Gastrocnemius medialis (tissue), 4 donors: ENCODE data around the gene TPRG1. TPM values are rescaled to one million over a fixed set of nuclear protein-coding genes. Genes with fewer than 3 reads are reported as not detected.

Experiments
- ATAC-seq, 2 donors: fragments of 150-250 bp; one replicate each; pipeline ENCODE4 v1.9.1; 2016
- DNase-seq, 2 donors: peaks; one replicate each; pipeline ENCODE4 v3.0.0-alpha.2; 2019
- H3K27ac ChIP-seq, 4 donors: fragments of 200-600 bp; sonication (generic); 1 replicate in 1 of 4; 2 replicates in 3 of 4; pipeline ENCODE4 v1.5.1; 2016 to 2018; ENCODE audit warnings: mild to moderate bottlenecking in 2 of 4, moderate library complexity in 1 of 4
- H3K27me3 ChIP-seq, 3 donors: fragments of 200-600 bp; sonication (generic) in 2 of 3; 1 replicate in 1 of 3; 2 replicates in 2 of 3; pipeline versions ENCODE4 v1.5.1 to v1.6.0; 2016 to 2019; ENCODE audit warnings: mild to moderate bottlenecking in 1 of 3, moderate library complexity in 1 of 3
- H3K36me3 ChIP-seq, 2 donors: fragments of 200-600 bp; sonication (generic) in 1 of 2; one replicate each; pipeline ENCODE4 v1.5.1; 2017 to 2018
- H3K4me1 ChIP-seq, 2 donors: fragments of 200-600 bp; sonication (generic) in 1 of 2; one replicate each; pipeline ENCODE4 v1.5.1; 2016 to 2017; ENCODE audit warnings: mild to moderate bottlenecking in 2 of 2
- H3K4me3 ChIP-seq, 4 donors: fragments of 200-600 bp; sonication (generic) in 3 of 4; 1 replicate in 1 of 4; 2 replicates in 3 of 4; pipeline ENCODE4 v1.5.1; 2016 to 2019; ENCODE audit warnings: mild to moderate bottlenecking in 2 of 4
- H3K9me3 ChIP-seq, 3 donors: fragments of 200-600 bp; sonication (generic) in 2 of 3; 1 replicate in 1 of 3; 2 replicates in 2 of 3; pipeline ENCODE4 v1.5.1; 2016 to 2019
- POLR2A ChIP-seq, 2 donors: fragments of 450-650 bp; IDR thresholded peaks; one replicate each; pipeline ENCODE4 v1.6.1; 2017; ENCODE audit warnings: antibody characterized with exemption in 2 of 2, mild to moderate bottlenecking in 2 of 2, moderate library complexity in 2 of 2
- in situ Hi-C, 4 donors: fragments of 200-750 bp; cut with MboI; loops; one replicate each; pipeline versions ENCODE4 v1.15.0 to v1.8.0; 2017; ENCODE audit warnings: low sequenced_read_pairs in 4 of 4
- intact Hi-C: fragments of 100-400 bp; cut with DNase I; formaldehyde crosslinking; loops from one replicate; pipeline ENCODE4 v1.15.1; 2023; ENCODE audit warnings: low total_unique reads
- total RNA-seq, 4 donors: library from RNA; depleted of rRNA; stranded (reverse); fragments of >200 nt; gene quantifications; one replicate each; pipeline versions ENCODE4 v1.1.0 to v1.2.3, GENCODE V29; 2016
- TF ChIP-seq, protein P1 (sequence below), 5 experiments: fragments of 450-650 bp in 3 of 5; fragments of 200-600 bp in 2 of 5; sonication (generic) in 2 of 5; IDR thresholded peaks in 4 of 5; conservative IDR thresholded peaks in 1 of 5; 1 replicate in 4 of 5; 2 replicates in 1 of 5; pipeline ENCODE4 v1.5.1; 2016 to 2019; ENCODE audit warnings: antibody characterized with exemption in 5 of 5, mild to moderate bottlenecking in 3 of 5, moderate library complexity in 3 of 5

The TPRG1 gene
- total RNA-seq, 4 donors from 2014 or later: 2.8 to 9.0 (median 3.2) TPM

DNA sequence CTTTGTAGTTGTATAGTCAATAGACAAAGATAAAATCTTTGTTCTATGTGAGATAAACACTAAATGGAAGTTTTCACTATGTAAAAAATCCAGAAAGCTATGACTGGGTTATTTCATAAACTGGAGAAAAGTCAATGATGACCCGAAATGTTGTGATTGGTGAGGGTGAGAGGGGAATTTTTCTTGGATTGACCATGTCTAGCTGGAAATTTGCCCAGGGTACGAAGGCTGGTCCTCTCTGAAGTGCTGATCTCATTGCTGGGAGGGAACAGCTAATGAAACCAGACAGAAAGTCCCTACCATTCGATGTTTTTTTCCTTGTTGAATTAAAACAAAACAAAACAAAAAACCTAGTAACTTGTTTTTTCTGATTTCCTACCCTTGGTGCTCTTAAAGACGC, 14.3 kb downstream of the TPRG1 start:
- Histone ChIP-seq H3K27ac (no peak overlapping the region), H3K4me1 (no peaks in the 10 kb centered on the region), H3K27me3 (no peaks in the 10 kb centered on the region), H3K9me3 (no peaks in the 10 kb centered on the region), H3K4me3 (no peak overlapping the region), H3K36me3 (no peaks in the 10 kb centered on the region)
- DNase-seq: no peak
- no peak for ATAC-seq
- in situ Hi-C loops: no loop called here
- TF ChIP-seq, protein P1, sequence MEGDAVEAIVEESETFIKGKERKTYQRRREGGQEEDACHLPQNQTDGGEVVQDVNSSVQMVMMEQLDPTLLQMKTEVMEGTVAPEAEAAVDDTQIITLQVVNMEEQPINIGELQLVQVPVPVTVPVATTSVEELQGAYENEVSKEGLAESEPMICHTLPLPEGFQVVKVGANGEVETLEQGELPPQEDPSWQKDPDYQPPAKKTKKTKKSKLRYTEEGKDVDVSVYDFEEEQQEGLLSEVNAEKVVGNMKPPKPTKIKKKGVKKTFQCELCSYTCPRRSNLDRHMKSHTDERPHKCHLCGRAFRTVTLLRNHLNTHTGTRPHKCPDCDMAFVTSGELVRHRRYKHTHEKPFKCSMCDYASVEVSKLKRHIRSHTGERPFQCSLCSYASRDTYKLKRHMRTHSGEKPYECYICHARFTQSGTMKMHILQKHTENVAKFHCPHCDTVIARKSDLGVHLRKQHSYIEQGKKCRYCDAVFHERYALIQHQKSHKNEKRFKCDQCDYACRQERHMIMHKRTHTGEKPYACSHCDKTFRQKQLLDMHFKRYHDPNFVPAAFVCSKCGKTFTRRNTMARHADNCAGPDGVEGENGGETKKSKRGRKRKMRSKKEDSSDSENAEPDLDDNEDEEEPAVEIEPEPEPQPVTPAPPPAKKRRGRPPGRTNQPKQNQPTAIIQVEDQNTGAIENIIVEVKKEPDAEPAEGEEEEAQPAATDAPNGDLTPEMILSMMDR (IDR thresholded peaks at IDR 0.05 in 4 of 5, conservative IDR thresholded peaks at IDR 0.05 in 1 of 5): no peak
- TF ChIP-seq POLR2A (IDR thresholded peaks at IDR 0.05): no peak
- intact Hi-C loops: no loop called here

DNA sequence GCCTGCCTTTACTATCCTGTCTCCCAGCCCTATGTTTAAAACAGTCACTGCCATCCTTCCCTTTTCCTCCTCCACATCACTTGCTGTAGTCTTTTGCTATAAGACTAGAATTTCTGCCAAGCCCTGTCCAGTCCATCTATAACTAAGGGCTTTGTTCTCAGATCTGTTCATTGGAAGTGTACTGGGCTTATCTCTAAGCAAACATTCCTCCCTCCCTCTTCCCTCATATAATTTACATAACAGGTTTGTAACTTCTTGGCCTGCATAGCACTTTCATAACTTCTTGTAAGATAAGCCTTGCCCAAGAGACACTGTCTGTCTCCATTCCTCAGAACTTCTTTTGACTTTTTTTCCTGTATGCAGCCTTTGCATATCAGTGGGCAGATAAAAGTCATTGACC, 16.7 kb downstream of the TPRG1 start:
- in situ Hi-C loops: no loop called here
- intact Hi-C loops: no loop called here
- no peak overlapping the region for H3K4me3 ChIP-seq
- DNase-seq: no peak
- TF ChIP-seq POLR2A (IDR thresholded peaks at IDR 0.05): no peak
- TF ChIP-seq, protein P1 (IDR thresholded peaks at IDR 0.05 in 4 of 5, conservative IDR thresholded peaks at IDR 0.05 in 1 of 5): no peak
- peaks cover 0 to 3% (median 0%) of the 10 kb centered on the region in 3 donors for H3K9me3 ChIP-seq
- no peaks in the 10 kb centered on the region for H3K4me1 ChIP-seq
- H3K36me3 ChIP-seq: no peaks in the 10 kb centered on the region
- no peak for ATAC-seq
- H3K27me3 ChIP-seq: no peaks in the 10 kb centered on the region
- H3K27ac ChIP-seq: no peak overlapping the region

- Histone ChIP-seq H3K36me3 (no peaks in the 10 kb centered on the region), H3K27ac (no peak overlapping the region), H3K4me1 (no peaks in the 10 kb centered on the region), H3K4me3 (no peak overlapping the region), H3K9me3 (peaks cover 0 to 3% (median 0%) of the 10 kb centered on the region in 3 donors), H3K27me3 (no peaks in the 10 kb centered on the region)
- TF ChIP-seq, protein P1 (IDR thresholded peaks at IDR 0.05 in 4 of 5, conservative IDR thresholded peaks at IDR 0.05 in 1 of 5): no peak
- no peak for TF ChIP-seq POLR2A (IDR thresholded peaks at IDR 0.05)
- in situ Hi-C loops: no loop called here
- no peak for ATAC-seq
- intact Hi-C loops: no loop called here
- no peak for DNase-seq
These were observed 21.0 kb downstream of the TPRG1 start for GRCh38 chr3:189192725-189193124.

GRCh38 chr3:189195302-189195701, 23.5 kb downstream of the TPRG1 start:
- ATAC-seq (peak in 1 of 2 donors; percentile 33), DNase-seq (no peak)
- peaks cover 0 to 3% (median 0%) of the 10 kb centered on the region in 3 donors for H3K9me3 ChIP-seq
- no peaks in the 10 kb centered on the region for H3K36me3 ChIP-seq
- intact Hi-C loops: no loop called here
- no peak overlapping the region for H3K4me3 ChIP-seq
- in situ Hi-C loops: no loop called here
- H3K27me3 ChIP-seq: no peaks in the 10 kb centered on the region
- H3K27ac ChIP-seq: no peak overlapping the region
- H3K4me1 ChIP-seq: no peaks in the 10 kb centered on the region
- no peak for TF ChIP-seq POLR2A (IDR thresholded peaks at IDR 0.05)
- TF ChIP-seq, protein P1 (IDR thresholded peaks at IDR 0.05 in 4 of 5, conservative IDR thresholded peaks at IDR 0.05 in 1 of 5): no peak

DNA sequence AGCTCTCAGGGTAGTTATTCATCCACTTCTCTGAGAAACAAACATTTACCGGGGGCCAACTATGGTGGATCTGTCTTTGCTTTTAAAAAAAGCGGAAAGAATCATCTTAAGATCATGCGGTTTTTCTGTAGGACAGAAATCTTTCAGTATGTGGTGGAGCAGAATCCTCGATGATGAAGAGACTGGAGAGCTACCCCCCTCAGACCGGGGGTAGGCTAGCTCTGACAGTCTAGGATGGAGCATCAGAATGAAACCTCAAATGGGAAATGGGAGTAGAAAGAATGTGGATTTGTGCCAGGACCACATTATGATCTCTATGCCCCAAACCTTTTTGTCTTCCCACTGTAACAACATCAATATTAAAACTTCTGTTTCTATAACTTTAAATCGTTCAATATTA, 30.3 kb downstream of the TPRG1 start:
- DNase-seq (no peak), ATAC-seq (no peak)
- H3K36me3 ChIP-seq: no peaks in the 10 kb centered on the region
- H3K27me3 ChIP-seq: no peaks in the 10 kb centered on the region
- no peak for TF ChIP-seq POLR2A (IDR thresholded peaks at IDR 0.05)
- TF ChIP-seq, protein P1 (IDR thresholded peaks at IDR 0.05 in 4 of 5, conservative IDR thresholded peaks at IDR 0.05 in 1 of 5): no peak
- no peak overlapping the region for H3K27ac ChIP-seq
- in situ Hi-C loops: no loop called here
- no peak overlapping the region for H3K4me3 ChIP-seq
- no peaks in the 10 kb centered on the region for H3K4me1 ChIP-seq
- no peaks in the 10 kb centered on the region for H3K9me3 ChIP-seq
- intact Hi-C loops: no loop called here
